ENCODE measurements around the gene PGGHG.
"Not testable (repeated sequence)": the region's sequence is repeated elsewhere in the genome, so short reads cannot be mapped to it uniquely, and the experiment has no call there.

The PGGHG gene

DNA sequence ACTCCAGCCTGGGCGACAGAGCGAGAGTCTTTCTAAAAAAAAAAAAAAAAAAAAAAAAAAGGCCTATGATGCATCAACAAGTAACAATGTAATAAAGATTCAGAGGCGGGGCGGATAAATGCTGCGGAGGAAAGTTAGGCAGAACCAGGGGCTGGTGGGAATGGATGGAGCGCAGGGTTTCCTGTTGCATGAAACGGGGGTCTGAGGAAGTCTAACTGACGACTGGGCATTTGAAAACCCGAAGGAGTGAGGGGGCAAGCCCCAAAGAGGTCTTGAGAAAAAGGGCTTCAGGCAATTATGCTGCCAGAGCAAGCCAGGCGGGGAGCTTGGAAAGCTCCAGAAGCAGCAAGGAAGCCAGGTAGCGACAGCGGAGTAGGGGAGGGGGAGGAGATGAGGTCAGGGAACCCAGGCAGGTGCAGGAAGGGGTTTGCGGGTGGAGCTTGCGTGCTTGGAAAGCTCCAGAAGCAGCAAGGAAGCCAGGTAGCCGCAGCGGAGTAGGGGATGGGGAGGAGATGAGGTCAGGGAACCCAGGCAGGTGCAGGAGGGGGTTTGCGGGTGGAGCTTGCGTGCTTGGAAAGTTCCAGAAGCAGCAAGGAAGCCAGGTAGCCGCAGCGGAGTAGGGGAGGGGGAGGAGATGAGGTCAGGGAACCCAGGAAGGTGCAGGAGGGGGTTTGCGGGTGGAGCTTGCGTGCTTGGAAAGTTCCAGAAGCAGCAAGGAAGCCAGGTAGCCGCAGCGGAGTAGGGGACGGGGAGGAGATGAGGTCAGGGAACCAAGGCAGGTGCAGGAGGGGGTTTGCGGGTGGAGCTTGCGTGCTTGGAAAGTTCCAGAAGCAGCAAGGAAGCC lies 1.7 kb upstream of the PGGHG start:
- not testable (repeated sequence) for DNase-seq

DNA sequence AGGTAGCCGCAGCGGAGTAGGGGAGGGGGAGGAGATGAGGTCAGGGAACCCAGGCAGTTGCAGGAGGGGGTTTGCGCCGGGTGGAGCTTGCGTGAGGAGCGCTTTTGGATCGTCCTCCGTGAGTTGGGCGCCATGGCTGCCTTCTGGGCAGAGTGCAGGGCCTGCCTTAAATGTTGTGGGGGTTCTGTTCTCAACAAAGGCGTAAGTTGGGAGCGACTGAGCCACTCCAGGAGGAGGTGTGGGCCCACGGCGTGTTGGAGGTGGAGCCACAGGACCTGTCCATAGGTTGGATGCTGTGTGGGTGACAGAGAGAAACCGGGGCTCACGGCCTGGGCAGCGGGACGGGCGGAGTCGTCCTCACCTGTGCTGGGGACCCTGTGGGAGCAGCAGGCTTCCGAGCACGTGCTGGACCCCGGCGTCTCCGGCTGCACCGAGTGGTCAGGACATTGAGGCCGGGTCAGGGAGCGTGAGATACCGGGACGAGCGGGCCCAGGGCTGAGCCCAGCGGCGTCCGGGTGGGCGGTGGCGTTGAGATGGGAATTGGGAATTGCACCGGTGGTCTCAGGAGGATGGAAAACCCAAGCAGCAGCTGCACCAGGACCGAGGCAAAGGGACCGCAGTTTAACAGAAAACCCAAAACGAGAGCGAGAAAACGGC lies 977 bp upstream of the PGGHG start:
- no peak for DNase-seq

DNA sequence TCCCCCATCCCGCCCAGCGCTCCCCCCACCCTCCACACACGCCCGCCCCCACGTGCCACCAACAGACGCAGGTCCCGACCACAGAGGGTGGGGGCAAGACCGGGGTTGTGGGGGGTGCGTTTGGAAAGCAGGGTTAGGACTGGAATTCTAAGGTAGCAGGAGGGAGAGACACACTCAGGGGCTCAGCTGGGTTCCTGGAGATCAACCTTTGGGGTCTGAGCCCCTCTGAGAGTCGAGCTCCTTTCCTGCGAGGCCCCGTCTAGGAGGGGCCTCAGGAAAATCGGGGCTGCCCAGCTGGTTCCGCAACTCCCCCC lies 429 bp downstream of the PGGHG start:
- no peak for DNase-seq

DNA sequence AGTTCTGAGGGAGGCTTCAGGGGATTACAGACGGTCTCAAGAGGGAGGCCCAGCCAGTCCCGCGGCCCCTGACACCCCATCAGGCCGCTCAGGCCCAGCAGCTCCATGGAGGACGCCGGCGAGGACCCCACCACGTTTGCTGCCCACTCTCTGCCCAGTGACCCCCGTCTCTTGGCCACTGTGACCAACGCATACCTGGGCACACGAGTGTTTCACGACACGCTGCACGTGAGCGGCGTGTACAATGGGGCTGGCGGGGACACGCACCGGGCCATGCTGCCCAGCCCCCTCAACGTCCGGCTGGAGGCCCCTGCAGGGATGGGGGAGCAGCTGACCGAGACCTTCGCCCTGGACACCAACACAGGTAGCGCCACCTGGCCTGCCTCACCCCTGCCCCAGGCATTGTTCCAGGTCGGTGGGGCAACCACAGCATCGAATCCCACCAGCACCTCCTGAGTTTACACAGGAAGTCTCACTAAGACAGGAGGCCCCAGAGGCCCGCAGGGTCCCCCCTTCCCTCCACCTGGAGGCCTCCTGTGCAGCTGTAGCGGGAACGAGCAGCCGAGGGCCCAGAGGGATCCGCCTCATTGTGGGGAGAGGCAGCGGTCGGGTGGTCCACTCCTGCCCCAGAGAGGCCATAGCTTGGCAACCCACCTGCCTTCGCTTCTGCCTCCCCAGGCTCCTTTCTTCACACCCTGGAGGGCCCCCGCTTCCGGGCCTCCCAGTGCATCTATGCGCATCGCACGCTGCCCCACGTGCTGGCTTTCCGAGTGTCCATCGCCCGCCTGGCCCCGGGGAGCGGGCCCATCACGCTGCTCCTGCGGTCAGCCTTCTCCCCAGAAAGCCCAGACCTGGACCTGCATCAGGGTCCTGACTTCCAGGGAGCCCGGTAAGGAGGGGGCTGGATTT lies 1.0 kb downstream of the PGGHG start:
- no peak for DNase-seq

DNA sequence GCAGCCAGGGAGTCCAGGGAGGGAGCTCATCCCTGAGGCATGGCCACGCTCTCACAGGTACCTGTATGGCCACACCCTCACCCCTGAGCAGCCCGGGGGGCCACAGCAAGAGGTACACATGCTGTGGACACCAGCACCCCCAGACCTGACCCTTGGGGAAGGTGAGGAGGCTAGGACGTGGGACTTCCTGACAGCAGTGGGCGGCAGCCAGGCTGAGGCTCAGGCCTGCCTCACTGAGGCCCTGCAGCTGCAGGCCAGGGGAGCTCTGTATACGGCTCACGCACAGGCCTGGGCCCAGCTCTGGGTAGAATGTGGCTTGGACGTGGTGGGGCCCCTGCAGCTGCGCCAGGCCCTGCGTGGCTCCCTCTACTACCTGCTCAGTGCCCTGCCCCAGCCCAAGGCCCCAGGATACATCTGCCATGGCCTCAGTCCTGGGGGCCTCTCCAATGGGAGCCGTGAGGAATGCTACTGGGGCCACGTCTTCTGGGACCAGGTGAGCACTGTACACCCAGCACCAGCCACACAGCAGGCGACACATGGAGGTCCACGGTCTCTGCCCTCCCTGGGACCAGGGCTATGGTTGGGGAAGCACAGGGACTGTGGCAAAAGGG lies 1.8 kb downstream of the PGGHG start:
- DNase-seq = no peak

DNA sequence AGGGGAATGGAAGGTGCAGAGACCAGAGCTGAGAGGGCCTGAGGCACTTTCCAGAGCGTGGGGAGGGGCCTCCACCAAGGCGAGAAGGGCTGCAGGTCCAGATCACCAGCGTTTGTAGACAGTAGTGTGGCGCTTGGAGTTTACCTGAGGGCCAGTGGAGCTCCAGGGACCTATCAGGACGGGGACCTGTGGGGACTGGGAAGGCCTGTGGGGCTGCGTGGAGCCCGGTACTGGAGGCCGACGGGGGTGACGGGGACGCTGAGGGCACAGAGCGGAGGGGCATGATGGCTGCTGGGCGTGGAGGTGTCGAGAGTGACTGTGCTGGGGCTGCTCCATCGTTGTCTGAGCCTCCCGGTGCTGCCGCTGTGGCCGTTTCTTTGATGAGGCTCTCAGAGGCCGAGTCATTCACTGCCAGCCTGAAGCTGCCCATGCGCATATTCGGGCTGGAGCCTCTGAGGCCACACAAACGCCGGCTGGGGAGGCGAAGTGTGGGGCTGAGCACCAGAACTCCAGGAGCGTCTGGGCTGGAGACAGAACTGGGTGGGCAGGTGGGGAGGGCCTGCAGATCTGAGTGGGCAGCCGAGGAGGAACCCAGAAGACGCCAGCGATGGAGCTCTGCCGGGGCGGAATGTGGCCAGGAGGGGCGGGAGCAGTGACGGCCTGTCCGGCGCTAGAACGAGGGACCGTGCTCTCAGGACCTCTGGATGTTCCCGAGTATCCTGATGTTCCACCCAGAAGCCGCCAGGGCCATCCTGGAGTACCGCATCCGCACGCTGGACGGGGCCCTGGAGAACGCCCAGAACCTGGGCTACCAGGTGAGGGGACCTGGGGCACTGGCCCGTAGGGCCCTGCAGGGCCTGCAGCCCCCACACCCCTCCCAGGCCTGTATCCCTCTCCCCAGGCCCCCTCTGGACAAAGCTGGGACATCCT lies 2.6 kb downstream of the PGGHG start:
- no peak for DNase-seq

DNA sequence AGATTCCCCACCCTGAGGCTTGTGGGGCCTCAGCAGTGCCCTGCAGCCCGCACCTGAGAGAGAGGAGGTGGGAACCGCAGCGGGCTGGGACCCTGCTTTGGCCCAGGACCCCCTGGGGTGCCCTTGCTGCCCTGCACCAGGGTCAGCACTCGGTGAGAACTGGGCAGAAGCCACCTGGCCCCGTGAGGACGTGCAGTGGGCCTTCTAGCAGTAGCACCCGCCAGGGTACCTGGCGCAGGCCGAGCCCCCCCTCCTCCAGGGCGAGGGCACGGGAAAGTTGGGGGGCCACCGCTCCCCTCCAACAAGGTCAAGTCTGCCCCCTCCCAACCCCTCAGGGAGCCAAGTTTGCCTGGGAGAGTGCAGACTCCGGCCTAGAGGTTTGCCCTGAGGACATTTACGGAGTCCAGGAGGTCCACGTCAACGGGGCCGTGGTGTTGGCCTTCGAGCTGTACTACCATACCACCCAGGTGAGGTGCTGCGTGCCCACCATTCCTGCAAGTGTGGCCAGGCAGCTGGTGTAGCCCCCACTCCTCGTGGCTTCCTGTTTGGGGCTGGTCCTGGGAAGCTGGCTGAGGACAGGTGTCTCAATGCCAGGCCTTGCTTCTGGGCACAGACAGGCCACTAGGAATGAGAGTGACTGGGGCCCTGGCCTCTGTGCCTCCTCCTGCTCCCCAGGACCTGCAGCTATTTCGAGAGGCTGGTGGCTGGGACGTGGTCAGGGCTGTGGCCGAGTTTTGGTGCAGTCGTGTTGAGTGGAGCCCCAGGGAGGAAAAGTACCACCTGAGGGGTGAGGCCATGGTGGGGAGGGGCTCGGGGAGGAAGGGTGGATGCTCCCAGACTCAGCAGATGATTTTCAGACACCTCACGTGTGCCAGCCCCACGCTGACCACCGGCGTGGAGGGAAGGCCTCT lies 3.5 kb downstream of the PGGHG start:
- DNase-seq = no peak

DNA sequence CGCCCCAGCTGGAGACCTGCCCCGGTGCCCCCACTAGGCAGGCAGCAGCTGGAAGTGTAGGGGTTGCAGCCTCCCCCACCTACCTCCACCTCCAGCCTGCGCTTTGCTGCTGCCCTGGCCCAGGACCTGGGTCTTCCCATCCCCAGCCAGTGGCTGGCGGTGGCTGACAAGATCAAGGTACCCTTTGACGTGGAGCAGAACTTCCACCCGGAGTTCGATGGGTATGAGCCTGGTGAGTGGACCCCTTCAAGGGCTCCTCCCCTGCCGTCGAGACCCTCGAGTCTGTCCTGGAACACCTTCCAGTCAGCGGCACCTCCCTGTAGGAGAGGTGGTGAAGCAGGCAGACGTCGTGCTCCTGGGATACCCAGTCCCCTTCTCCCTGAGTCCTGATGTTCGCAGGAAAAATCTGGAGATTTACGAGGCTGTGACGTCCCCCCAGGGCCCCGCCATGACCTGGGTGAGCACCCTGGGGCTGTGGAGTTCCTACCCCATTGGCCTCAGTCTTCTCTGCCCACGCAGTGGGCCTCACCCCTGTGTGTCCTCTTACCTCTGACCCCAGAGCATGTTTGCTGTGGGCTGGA lies 4.4 kb downstream of the PGGHG start:
- no peak for DNase-seq

DNA sequence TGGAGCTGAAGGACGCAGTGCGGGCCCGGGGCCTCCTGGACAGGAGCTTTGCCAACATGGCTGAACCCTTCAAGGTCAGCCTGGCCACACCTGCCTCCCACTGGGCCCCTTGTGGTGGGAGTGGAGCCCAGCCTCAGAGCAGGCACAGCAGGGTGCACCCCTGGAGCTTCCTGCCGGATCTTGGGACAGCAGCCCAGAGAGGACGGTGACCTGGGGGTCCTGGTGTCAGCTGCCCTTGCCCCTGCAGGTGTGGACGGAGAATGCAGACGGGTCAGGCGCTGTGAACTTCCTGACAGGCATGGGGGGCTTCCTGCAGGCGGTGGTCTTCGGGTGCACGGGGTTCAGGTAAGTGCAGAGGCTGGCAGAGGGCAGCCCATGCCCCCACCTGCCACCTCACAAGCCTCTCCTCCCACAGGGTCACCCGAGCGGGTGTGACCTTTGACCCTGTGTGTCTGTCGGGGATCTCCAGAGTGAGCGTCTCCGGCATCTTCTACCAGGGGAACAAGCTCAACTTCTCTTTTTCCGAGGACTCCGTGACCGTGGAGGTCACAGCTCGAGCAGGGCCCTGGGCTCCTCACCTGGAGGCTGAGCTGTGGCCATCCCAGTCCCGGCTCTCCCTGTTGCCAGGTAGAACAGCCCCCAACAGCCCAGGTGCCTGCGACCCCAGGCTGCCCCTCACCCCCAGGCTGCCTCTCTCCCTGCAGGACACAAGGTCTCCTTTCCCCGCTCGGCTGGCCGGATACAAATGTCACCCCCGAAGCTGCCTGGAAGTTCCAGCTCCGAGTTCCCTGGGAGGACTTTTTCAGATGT lies 5.1 kb downstream of the PGGHG start:
- no peak for DNase-seq

DNA sequence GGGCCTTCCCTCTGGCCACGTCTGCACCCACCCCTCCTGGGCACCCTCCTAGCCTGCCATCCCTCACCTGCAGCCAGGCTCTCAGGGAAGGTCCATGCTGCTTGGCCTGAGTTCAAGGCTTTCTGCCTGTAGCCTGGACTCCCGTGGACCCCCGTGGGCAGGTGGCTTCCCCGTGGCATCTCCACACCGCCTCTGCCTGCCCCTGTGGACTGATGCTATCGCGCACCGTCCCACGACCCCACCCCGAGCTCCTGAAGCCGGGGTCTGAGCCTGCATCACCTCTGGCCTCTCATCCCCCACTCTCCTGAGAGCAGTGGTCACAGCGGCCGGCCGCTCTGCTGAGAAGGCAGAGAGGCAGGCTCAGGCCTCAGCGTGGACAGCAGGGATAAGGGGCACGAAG lies 5.9 kb downstream of the PGGHG start:
- DNase-seq = no peak

DNA sequence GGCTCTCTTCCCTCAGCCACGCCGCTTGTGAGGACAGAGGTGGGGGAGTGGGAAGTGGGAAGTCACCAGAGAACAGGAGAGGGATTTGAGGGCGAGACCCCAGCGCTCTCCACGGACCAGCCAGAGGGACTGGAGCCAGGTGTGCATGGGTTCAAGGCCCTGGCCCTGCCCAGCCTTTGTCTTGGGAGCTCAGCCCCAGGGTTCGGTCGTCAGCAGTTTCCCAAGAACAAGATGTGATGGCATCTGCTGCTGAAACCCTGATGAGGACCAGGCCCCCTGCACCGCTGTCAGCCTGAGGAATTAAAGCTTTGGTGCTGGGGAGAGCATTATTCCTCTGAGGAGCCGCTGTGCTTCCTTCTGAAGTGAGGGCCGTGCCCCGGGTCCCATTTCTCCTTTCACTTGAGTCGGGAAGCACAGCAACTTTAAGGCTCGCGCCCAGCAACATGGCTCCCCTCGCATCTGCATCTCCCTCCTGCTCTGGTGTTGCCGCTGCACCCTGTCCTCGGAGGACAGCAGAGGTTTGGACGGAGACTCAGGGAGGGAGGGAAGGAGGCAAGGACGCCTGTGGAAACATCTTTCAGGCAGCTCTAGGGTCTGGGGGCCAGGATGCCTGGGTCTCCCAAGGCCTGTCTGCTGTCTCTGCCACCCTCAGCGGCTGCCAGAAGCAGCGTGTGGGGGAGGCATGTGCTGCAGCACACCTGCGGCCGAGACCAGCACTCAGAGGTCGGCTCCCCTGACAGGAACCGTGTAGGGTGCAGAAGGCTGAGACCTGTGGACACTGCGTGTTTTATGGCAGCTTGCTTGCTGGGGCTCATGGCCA lies 6.6 kb downstream of the PGGHG start:
- DNase-seq = no peak

DNA sequence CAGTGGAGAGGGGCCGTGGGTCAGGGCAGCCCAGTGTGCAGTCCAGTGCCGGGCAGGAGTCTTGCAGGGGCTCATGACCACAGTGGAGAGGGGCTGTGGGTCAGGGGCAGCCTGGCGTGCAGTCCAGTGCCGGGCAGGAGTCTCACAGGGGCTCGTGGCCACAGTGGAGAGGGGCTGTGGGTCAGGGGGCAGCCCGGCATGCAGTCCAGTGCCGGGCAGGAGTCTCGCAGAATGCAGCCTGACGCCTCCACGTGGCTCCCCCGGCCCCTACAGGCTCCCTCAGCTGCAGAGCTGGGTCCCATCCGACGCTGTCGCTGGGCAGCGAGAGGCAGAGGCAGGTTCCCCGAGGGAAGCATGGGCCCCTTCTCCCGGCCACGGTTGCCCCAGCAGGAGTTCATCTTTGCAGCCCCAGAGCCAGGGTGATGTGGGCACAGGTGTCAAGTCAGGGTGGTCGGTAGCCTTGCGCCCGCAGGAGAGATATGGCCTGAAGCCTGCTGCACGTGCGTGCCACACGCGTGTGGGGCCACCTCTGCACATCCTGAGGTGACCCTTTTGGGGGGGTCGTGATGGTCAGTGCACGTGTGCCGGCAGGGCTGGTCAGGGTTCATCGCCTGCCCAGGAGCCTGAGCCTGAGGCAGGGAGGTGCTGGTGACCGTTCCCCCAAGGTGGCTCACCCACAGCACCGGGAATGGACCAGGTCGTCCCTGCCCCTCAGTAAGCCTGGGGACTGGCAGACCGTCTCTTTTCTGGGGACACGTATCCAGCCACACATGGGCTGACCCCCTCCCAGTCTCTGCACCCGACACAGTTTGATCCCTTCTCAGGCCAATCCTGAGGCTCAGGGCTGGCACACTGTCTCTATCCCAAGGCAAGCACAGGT lies 7.5 kb downstream of the PGGHG start:
- no peak for DNase-seq

DNA sequence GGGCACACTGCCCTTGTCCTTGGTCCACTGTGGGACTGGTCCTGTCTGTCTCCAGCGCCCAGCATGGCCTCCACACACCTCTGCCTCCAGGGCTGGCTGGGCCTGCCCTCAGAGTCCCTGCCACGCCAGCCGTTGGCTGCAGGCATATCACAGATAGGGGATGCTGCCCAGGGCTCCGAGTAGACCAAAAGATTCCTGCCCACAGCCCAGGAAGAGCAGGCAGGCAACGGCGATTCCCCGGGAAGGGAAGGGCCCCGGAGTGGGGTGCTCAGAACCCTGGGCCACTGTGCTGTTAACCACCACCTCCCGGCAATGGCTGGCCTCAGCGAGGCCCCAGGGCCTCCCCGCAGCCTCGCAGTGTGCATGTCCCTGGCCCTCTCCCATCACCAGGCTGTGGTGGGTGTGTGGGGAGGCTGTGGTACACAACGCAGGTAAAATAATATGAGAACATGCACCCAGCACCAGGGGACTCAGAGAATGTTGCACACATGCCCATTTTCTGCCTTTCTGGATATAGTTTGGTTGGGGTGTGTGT lies 8.2 kb downstream of the PGGHG start:
- no peak for DNase-seq

DNA sequence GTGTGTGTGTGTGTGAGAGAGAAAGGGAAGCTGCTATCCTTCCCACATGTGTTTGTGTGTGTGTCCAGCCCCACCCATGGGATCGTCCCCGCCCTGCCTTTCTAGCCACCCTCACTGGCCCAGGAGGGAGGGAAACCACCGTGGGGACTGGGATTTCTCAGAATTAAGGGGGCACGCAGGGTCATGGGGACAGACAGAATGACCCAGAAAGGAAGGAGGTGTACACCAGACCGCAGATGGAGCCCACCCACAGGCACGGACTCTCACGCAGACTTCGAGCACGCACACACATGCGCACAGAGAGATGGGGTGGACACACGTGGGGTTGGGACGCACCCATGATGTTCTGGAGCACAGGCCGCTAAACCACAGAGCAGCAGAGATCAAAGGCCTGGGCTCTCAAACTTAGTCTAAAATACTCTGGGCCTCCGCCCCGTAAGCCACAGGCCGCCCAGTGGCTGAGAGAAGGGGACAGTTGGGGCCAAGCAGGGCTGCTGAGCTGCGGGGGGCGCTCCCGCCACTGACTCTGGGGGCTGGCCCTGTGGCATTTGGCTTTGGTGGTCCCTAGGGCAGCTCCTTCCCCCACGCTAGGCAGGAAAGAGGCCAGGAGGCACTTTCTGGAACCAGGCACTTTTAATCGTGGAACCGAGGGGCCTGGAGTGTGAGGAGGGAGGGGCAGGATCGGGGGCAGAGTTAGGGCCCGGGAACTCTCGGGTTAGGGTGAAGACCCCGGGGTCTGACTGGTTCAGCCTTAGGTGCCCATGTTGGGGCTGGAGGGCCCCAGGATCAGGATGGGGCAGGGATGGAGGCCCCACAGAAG lies 8.9 kb downstream of the PGGHG start:
- no peak for DNase-seq

DNA sequence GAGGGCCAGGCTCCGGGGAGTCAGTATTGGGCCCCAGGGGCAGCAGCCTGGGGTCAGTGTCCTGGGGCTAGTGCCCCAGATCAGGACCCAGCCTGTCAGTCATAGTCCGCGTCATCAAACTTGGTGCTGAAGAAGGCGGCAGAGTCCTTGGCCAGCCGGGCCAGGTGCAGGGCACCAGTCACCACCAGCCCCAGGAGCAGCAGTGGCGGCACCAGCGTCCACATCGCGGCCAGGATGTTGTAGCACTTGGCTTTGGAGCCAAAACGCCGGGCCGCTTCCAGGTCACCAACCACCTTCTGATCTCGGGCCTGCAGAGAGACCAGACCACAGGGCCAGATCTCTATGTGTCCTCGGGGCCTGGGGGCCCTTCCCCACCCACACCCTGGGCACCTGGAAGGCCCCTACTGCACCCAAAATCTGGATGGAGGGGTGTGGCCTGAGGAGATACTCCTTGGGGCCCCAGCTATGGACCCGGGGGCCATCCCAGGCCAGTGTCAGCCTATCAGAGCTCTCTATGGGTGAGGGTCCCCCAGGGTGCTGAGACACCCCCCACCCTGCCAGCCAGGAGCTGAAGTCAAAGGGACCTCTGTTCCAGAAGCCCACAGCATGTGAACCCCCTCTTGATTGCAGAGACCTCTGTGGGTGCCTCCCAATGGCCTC lies 9.6 kb downstream of the PGGHG start:
- no peak for DNase-seq

Data from EL (cell line).